HG02870 (cell line): ENCODE results near the gene DMKN.
"Not testable (repeated sequence)": the region's sequence is repeated elsewhere in the genome, so short reads cannot be mapped to it uniquely, and the experiment has no call there.

Experiments used
- ATAC-seq: cut with Tn5 transposase; IDR thresholded peaks from one replicate; pipeline ENCODE4 v1.9.1; 2021; ENCODE audit warnings: mild to moderate bottlenecking, moderate library complexity; ENCODE audit not compliant: unreplicated experiment

Gene DMKN

DNA sequence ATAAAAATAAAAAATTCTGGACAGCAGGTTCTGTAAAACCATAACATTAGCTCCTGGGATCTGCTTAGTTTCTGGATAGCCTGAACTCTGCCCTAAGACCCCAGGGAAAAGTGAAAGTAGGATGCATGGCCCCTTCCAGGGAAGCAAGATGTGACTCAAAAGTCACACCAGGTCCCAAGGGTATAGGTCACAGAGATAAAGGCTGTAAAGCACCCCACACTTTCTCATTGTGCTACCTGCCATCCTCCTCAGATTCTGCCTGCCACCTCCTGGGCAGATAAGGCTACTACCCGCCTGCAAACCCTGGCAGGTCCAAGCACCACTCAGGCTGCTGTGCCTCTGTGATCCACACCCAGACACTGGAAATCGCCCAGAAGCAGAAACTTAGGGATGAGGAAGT lies 44.8 kb downstream of the DMKN start:
- peak; percentile 69 for ATAC-seq

DNA sequence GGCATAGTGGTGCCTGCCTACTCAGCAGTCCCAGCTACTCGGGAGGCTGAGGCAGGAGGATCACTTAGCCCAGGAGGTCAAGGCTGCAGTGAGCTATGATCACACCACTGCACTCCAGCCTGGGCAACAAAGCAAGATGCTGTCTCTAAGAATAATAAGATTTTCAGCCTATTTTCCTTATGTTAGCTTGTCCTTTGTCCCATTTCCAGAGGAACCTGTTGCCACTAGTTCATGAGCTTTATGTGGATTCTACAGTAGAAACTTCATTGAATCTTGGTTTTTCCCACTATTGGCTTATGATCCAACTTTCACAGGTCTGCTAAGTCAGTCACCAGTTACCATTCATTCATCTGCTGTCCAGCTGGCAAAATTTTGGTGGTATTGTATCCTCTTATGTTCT lies 47.2 kb downstream of the DMKN start:
- ATAC-seq, result no peak

DNA sequence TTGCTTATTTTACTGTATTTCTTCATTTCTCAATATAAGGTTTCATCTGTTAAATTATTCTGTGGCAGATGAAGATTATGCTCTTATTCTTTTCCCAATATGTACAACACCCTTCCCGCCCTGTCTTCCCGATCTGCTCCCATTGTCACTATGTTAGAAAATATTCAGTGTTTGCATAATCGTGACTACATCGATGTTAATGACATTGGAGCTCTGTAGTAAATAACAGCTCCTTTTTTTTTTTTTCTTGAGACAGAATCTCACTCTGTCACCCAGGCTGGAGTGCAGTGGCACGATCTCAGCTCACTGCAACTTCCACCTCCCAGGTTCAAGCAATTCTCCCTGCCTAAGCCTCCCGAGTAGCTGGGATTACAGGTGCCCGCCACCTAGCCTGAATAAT lies 50.5 kb downstream of the DMKN start:
- not testable (repeated sequence) for ATAC-seq

DNA sequence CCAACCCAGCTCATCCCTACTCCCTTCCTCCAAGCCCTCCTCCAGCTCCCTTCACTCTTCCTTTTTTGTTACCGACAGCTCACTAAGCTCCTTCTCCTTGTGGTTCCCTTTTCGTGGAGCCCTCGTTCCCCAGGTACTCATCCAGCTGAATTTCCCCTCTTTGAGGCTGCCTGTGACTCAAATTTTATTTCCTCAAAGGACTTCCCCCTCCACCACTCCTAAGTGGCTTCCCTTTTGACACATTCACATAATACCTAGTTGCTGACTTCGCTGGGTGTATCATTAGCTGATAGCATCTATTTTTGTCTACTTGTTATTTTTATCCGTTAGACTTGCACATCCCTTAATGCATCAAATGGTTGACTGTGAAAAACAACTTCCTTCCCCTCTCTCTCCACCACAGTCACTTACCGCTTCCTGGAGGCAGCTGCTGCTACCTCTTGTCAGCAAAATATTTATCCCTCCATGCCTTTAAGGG lies 50.9 kb downstream of the DMKN start:
- ATAC-seq, result peak; percentile 58

DNA sequence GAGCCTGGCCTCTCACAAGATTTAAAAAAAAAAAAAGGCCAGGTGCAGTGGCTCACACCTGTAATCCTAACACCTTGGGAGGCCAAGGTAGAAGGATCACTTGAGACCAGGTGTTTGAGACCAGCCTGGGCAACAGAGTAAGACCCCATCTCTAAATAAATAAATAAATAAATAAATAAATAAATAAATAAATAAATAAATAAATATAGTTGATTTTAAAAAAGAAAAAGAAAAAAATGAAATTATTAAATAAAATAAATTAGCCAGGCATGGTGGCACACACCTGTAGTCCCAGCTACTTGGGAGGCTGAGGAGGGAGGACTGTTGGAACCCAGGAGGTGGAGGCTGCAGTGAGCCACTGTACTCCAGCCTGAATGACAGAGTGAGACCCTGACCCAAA lies 51.7 kb downstream of the DMKN start:
- not testable (repeated sequence) for ATAC-seq

DNA sequence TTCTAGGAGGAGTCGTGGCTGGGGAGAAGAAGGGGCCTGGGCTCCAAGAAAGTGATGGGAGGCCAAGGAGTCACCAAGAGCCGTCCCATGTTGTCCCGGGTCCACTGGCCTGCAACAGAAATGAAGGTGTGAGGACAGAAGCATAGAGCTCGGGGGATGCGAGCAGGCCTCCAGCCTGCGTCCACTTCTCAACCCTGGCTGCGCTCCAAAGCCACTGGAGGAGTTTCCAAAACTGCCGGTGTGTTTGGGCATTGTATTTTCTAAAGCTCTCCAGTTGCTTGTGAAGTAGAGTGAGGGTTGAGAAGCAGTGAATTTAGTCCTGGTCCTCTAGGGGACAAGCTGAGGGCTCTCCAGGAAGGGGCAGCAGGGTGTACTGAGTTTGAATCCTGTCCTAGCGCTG lies 52.4 kb downstream of the DMKN start:
- ATAC-seq, result no peak

DNA sequence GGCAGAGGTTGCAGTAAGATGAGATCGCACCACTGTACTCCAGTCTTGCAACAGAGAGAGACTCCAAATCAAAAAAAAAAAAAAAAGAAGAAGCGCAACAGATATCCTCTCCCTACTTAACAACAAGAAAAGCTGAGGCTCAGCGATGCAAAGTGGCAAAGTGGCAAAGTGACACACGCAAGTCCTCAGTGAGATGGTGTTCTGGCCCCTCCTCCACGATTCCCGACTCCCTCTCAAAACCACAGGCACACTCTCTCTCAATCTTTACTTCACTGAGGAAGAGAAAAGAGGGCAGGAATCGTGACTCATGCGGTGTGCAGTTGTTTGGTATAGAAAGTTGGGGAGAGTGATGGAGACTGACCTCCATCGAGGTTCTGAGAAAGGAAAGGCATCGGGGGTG lies 52.8 kb downstream of the DMKN start:
- no peak for ATAC-seq

DNA sequence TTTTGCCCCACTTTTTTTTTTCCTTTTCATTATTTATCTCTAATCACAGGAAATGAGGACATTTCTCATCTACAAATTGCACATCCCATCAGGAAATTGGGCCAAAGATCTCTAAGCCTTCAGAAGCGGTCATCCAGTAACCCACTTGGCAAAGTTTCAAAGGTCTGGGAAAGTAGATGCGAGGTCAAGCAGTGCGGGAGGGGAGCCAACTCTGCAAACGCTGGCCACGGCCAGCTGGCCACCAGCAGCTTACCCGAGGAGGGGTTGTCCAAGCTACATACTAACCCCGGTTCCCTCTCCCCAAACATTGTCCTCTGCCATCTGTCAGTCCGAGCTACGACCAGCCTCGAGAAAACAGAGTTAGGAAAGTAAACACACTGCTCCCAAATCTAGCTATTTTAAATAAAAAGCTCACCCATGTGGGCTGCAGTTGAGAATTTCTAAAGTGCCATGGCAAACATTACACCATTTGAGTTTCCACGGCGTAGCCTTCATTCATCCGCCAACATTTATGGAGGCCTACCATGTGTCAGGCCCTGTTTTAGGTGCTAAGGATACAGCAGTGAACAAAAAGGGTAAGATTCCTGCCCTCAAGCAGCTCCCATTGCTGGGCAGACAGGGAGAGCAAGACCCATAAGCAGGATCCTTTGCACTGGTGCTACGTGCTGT lies 53.9 kb downstream of the DMKN start:
- no peak for ATAC-seq

DNA sequence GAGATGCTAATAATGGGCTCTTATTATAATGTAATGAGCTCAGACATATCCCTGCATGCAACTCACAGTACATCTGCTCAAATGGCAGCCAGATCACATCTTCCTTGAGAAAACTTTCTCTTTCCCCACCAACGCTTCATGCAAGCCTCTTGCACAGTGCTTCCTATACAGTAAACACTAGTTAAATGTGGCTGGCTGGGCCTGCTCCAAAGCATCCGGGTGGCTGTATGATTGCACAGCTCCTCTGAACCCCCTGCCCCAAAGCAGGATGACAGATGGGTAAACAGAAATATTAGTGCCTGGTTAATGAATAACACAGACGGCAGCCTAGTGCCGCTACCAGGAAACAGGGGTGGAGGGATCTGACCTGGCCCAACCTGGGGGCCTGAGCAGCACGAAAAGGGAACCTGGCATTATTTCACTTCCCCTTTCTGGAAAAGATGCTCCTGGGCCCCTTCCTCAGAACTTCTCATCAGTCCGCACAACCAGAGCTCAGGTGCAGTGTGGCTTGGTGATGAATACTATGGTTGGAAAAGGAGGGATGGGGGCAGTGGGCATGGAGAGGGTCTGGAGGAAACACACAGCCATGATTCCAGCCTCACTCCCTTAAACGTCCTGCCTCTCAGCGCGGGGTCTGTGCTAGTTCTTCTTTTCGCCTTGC lies 54.6 kb downstream of the DMKN start:
- ATAC-seq, result no peak

DNA sequence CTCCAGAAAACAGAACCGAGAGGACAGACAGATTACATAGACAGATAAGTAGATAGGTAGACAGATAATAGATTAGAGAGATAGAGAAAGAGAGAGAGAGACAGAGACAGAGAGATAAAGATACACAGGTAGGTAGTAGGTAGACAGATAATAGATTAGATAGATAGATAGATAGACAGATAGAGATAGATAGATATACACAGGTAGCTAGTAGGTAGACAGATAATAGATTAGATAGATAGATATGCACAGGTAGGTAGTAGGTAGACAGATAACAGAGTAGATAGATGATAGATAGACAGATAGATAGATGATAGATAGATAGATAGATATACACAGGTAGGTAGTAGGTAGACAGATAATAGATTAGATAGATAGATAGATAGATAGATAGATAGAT lies 55.3 kb downstream of the DMKN start:
- no peak for ATAC-seq

DNA sequence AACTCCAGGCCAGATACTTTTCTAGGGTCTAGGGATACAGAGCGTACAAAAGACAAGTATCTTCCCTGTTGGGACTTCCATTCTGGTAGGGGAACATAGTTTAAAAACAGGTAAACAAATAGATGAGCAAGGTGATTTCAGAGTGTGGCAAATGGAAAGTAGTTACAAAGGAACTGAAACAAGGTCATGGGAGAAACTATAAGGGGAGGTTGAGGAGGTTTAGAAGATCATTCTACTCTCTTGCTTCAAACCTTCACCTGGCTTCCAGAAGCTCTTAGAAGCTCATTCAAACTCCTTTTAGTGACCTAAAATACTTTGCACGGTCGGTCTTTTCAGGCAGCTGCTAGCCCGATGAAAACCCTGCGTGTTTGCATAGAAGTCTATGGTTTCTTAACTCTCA lies 56.3 kb downstream of the DMKN start:
- ATAC-seq, result no peak

DNA sequence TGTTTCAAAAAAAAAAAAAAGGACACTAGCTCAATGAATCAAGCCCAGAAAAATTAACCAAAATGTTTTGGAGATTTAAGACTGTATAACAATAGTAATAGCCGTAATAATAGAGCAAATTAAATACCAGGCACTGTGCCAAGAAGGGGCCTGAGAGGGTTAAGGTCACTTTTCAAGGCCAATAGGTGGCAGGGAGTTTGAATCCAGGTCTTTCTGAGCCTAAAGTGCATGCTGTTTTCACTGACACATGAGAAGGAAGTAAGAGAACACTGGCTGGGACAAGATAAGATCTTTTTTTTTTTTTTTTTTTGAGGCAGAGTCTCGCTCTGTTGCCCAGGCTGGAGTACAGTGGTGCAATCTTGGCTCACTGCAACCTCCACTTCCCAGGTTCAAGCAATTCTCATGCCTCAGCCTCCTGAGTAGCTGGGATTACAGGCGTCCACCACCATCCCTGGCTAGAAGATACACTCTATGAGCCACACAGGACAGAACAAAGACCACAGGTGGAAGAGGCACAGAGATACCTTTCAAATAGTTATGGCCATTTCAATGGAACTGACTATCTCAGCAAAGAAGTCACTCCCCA lies 57.7 kb downstream of the DMKN start:
- ATAC-seq, result no peak

DNA sequence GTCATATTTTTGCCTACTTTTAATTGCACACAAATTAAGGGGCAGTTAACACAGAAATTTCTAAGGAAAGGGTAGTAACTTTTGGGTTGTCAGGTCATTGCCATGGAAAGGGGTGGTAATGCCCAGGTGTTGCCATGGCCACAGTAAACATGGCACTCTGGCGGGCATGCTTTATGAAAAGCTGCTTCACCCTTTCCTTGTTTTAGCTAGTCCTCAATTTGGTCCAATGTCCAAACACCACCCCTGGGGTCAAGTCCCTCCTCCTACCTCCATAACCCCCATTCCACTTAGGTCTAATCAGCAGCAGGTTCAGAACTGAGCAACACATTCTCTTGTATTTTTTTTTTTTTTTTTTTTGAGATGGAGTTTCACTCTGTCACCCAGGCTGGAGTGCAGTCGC lies 58.8 kb downstream of the DMKN start:
- no peak for ATAC-seq

DNA sequence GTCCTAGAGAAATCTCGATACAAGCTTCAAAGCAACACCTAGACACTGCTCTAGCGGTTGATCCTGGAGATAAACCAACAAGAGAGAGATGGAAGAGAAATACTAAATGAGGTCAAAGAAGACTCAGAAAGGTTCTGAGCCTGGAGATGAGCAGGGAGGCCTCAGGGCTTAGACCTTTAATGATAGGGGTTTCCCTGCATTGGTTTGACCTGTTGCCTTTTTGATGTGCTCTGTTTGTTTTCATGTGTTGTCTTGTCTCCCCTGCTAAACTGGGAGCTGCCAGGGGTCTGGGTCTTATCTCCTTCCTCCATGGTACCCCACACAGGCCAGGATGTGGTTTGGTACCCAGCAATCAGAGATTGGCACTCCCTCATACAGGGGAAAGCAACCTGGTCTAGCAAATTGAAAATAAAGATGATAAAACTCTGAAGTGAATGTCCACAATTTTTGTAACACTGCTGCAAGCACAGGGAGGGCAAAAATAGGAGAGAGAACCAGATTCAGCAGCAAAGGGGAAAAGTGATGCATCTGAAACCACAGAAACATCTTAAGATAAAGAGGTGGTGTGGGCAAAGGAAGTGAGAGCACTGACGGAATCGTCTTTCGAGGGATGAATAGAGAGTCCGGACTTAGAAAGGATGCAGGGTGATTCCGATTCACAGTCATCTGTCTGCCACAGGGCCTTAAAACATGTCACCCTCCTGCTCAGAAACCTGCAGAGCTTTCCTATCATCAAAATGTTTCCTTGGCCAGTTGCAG lies 61.9 kb downstream of the DMKN start:
- ATAC-seq, result peak; percentile 66

DNA sequence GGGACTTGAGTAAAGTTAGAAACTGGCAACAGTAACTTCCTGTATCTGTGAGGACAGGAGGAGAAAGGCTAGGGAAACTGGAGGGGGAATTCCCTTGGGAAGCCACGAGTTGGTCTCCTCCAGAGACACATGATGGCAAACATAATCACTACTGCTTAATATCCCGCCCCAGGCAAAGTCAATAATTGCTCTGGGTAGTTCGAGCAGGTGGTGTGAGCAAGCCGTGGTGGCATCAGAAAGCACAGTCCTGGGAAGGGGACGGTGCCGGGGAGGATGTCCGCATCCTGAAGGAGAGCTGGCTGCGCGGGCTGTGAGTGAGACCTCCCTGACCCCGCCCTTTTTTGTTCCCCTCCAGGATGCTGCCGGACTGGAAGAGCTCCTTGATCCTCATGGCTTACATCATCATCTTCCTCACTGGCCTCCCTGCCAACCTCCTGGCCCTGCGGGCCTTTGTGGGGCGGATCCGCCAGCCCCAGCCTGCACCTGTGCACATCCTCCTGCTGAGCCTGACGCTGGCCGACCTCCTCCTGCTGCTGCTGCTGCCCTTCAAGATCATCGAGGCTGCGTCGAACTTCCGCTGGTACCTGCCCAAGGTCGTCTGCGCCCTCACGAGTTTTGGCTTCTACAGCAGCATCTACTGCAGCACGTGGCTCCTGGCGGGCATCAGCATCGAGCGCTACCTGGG lies 63.9 kb downstream of the DMKN start:
- no peak for ATAC-seq

DNA sequence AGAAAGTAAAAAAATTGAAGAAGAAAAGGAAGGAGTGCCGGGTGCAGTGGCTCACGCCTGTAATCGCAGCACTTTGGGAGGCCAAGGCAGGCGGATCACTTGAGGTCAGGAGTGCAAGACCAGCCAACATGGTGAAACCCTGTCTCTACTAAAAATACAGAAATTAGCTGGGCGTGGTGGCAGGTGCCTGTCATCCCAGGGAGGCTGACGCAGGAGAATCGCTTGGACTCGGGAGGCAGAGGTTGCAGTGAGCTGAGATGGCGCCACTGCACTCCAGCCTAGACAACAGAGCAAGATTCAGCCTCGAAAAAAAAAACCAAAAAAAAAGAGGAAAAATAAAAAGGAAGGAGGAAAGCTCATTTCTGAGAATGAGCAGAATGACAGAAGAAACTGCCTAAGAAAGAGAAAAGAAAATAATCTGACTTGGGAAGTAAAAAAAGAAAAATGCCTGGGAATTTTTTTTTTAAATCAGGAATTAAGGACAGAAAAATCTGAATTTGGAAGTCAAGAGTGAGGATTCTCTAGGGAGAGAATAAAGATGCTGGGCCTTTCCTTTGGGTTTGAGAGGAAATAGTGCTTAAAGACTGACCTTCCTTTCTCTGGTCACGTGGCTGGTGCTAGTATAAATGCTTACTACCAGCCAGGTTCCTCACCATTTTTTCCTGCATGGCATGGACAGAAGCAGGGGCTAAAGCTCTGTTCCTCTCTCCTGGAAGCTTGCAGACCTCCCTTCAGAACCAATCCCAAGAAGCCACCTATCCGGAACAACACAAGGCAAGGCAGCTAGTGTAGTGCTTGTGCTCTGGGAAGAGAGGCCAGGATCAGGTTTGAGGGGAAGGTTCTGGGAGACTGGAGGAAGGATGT lies 65.6 kb downstream of the DMKN start, which contains the start of gene FFAR2:
TSS of gene FFAR2 (plus strand) at position 652 of the 864 bp plus-strand sequence. CDS start 1,458 bp downstream, outside the sequence.
- ATAC-seq, result no peak
